HFF-Myc (cell line): ENCODE data around the gene SERPINB1.
"Not testable (repeated sequence)": the region's sequence is repeated elsewhere in the genome, so short reads cannot be mapped to it uniquely, and the experiment has no call there.

ENCODE experiments used
- DNase-seq: peaks from one replicate; pipeline ENCODE4 v3.0.0-alpha.2; 2011; ENCODE audit warnings: low read depth; ENCODE audit errors: extremely low read depth
- H3K4me3 ChIP-seq: replicated peaks from 2 replicates; pipeline ENCODE4 v1.5.1; 2011; ENCODE audit warnings: low read depth, mild to moderate bottlenecking, control low read depth, low read length
- CTCF ChIP-seq: IDR thresholded peaks from 2 replicates; pipeline ENCODE4 v1.5.1; 2012; ENCODE audit warnings: mild to moderate bottlenecking, low read depth, low read length, control low read depth; ENCODE audit errors: missing control alignments

SERPINB1 gene

GRCh38 chr6:2841264-2842138 is at the start of gene SERPINB1:
TSS of gene SERPINB1 (minus strand) at chr6:2841863. CDS start at chr6:2840586, 1,277 bp downstream.
- TF ChIP-seq CTCF = no peak
- peak; percentile 84 for DNase-seq
- peak within 1 kb of the TSS; percentile 41 for H3K4me3 ChIP-seq

- no peak for TF ChIP-seq CTCF
- no peak for DNase-seq
These were observed 49.5 kb upstream of the SERPINB1 start for GRCh38 chr6:2890976-2891767.

GRCh38 chr6:2885967-2886735 is 44.5 kb upstream of the SERPINB1 start:
- DNase-seq = no peak
- no peak for TF ChIP-seq CTCF
- no peak overlapping the region for H3K4me3 ChIP-seq

More at GRCh38 chr6:2890976-2891767, 49.5 kb upstream of the SERPINB1 start:
- H3K4me3 ChIP-seq = no peak overlapping the region

- DNase-seq = no peak
- TF ChIP-seq CTCF = no peak
- no peak overlapping the region for H3K4me3 ChIP-seq
These were observed 43.1 kb upstream of the SERPINB1 start for GRCh38 chr6:2884804-2885203.

- TF ChIP-seq CTCF = no peak
- no peak overlapping the region for H3K4me3 ChIP-seq
These were observed 42.0 kb upstream of the SERPINB1 start for GRCh38 chr6:2883673-2884072.

GRCh38 chr6:2881423-2881822 is 39.8 kb upstream of the SERPINB1 start:
- DNase-seq = no peak
- H3K4me3 ChIP-seq = no peak overlapping the region
- TF ChIP-seq CTCF = no peak

More at GRCh38 chr6:2883673-2884072, 42.0 kb upstream of the SERPINB1 start:
- no peak for DNase-seq

- DNase-seq, H3K4me3 ChIP-seq: not testable (repeated sequence)
These were observed 38.5 kb upstream of the SERPINB1 start for GRCh38 chr6:2880156-2880555.
